T-cell (primary cell): ENCODE data around the gene LSM5. TPM values are rescaled to one million over a fixed set of nuclear protein-coding genes. Genes with fewer than 3 reads are reported as not detected.
"Not testable (repeated sequence)": the region's sequence is repeated elsewhere in the genome, so short reads cannot be mapped to it uniquely, and the experiment has no call there.

Experiments used
- ATAC-seq, 4 experiments: fragments of 200-7000 bp in 3 of 4; fragments of 150-1000 bp in 1 of 4; cut with Tn5 transposase; replicated peaks in 1 of 4; 1 replicate in 3 of 4; 2 replicates in 1 of 4; pipeline ENCODE4 v1.10.0; 2021; ENCODE audit warnings: moderate library complexity in 3 of 4, mild to moderate bottlenecking in 2 of 4, moderate number of reproducible peaks in 1 of 4
- CTCF ChIA-PET, 2 donors: fragments of 300-600 bp; sonication (Branson Sonifier 250); formaldehyde crosslinking; loops; one replicate each; lab custom pipeline; 2022; ENCODE audit warnings: antibody characterized with exemption in 2 of 2; lab: Charles Lee
- POLR2A ChIA-PET, 2 donors: fragments of 300-600 bp; sonication (Branson Sonifier 250); formaldehyde crosslinking; loops; one replicate each; lab custom pipeline; 2022; ENCODE audit warnings: antibody characterized with exemption in 2 of 2; lab: Charles Lee
- DNase-seq, 35 experiments: peaks; one replicate each; pipeline versions ENCODE4 v3.0.0 to v3.0.0-alpha.2; 2013 to 2023
- H3K27ac ChIP-seq: one replicate; pipeline ENCODE4 v1.5.1; 2013; ENCODE audit warnings: low read length
- H3K27me3 ChIP-seq, 2 experiments: replicated peaks in 1 of 2; 1 replicate in 1 of 2; 2 replicates in 1 of 2; pipeline versions ENCODE4 v1.6.1 to v1.7.0; 2013; ENCODE audit warnings: low read length in 1 of 2, mixed read lengths in 1 of 2; ENCODE audit not compliant: control insufficient read depth in 2 of 2, insufficient read depth in 2 of 2; ENCODE audit errors: extremely low read depth in 1 of 2
- H3K36me3 ChIP-seq, 2 donors: 1 replicate in 1 of 2; 2 replicates in 1 of 2; pipeline versions ENCODE4 v1.6.1 to v1.7.0; 2013; ENCODE audit warnings: low read length in 1 of 2; ENCODE audit not compliant: control insufficient read depth in 2 of 2, insufficient read depth in 1 of 2; ENCODE audit errors: extremely low read depth in 1 of 2
- H3K4me1 ChIP-seq, 2 experiments: 1 replicate in 1 of 2; 2 replicates in 1 of 2; pipeline versions ENCODE4 v1.6.1 to v1.7.0; 2013; ENCODE audit warnings: low read length in 2 of 2, mixed read lengths in 1 of 2; ENCODE audit not compliant: insufficient read depth in 2 of 2, control insufficient read depth in 1 of 2; ENCODE audit errors: extremely low read depth in 1 of 2
- H3K4me3 ChIP-seq, 2 donors: 1 replicate in 1 of 2; 2 replicates in 1 of 2; pipeline versions ENCODE4 v1.5.1 to v1.7.0; 2013; ENCODE audit warnings: mild to moderate bottlenecking in 2 of 2, low read length in 1 of 2, moderate library complexity in 1 of 2; ENCODE audit not compliant: control insufficient read depth in 1 of 2; ENCODE audit errors: extremely low read depth in 1 of 2
- H3K9me3 ChIP-seq: 2 replicates; pipeline ENCODE4 v1.7.0; 2013
- H3K27ac Mint-ChIP-seq, 2 donors: one replicate each; pipeline ENCODE4 v1.8.0; 2020 to 2021; ENCODE audit warnings: mild to moderate bottlenecking in 2 of 2, mixed read lengths in 2 of 2
- H3K27me3 Mint-ChIP-seq, 2 donors: one replicate each; pipeline ENCODE4 v1.8.0; 2021 to 2022; ENCODE audit warnings: mixed read lengths in 2 of 2
- H3K36me3 Mint-ChIP-seq: one replicate; pipeline ENCODE4 v1.8.0; 2021; ENCODE audit warnings: mixed read lengths
- H3K4me1 Mint-ChIP-seq, 3 donors: one replicate each; pipeline ENCODE4 v1.8.0; 2020 to 2022; ENCODE audit warnings: mixed read lengths in 3 of 3, mild to moderate bottlenecking in 1 of 3
- H3K4me3 Mint-ChIP-seq, 3 donors: one replicate each; pipeline ENCODE4 v1.8.0; 2020 to 2022; ENCODE audit warnings: mild to moderate bottlenecking in 3 of 3, mixed read lengths in 3 of 3, moderate library complexity in 3 of 3
- H3K9me3 Mint-ChIP-seq, 3 donors: one replicate each; pipeline ENCODE4 v1.8.0; 2020 to 2022; ENCODE audit warnings: mixed read lengths in 3 of 3
- WGBS: methylation state at CpG from one replicate; pipeline ENCODE4 v1.1.5; 2013; ENCODE audit warnings: missing lambda C conversion rate; ENCODE audit not compliant: insufficient coverage; 5-methylcytosine and 5-hydroxymethylcytosine counted together
- total RNA-seq, 35 experiments: library from RNA in 6 of 35; stranded (reverse) in 6 of 35; fragments of 120-200 nt in 1 of 35; gene quantifications; one replicate each; pipeline versions ENCODE4 v1.2.1 to v1.2.4 and lab custom pipeline; 2013 to 2026

The LSM5 gene
- total RNA-seq, 5 donors from 2014 or later (not counting 1 experiment from before 2014, with no cell fraction given): 26.7 to 31.6 (median 29.3) TPM

GRCh38 chr7:32476816-32477648, 13.1 kb downstream of the LSM5 start:
- Mint-ChIP-seq H3K4me3 (no peak overlapping the region), H3K36me3 (no peaks in the 10 kb centered on the region), H3K27ac (no peak overlapping the region), H3K27me3 (peaks cover 4 to 6% of the 10 kb centered on the region in 2 donors), H3K9me3 (no peaks in the 10 kb centered on the region), H3K4me1 (peaks cover 0 to 7% (median 0%) of the 10 kb centered on the region in 3 donors)
- Histone ChIP-seq H3K27me3 (no peaks in the 10 kb centered on the region), H3K4me3 (no peak overlapping the region), H3K36me3 (no peaks in the 10 kb centered on the region), H3K27ac (no peak overlapping the region), H3K4me1 (no peaks in the 10 kb centered on the region), H3K9me3 (no peaks in the 10 kb centered on the region)
- ATAC-seq (no peak), DNase-seq (no peak)
- WGBS: no CpG with 5 or more reads among the region's 3 CpGs
- ChIA-PET CTCF (no interaction called here), POLR2A (no interaction called here)

GRCh38 chr7:32474008-32474407, 16.2 kb downstream of the LSM5 start:
- Histone ChIP-seq H3K4me1 (no peaks in the 10 kb centered on the region), H3K27me3 (peaks cover 0 to 3% of the 10 kb centered on the region in 2 experiments), H3K36me3 (no peaks in the 10 kb centered on the region), H3K9me3 (no peaks in the 10 kb centered on the region), H3K4me3 (no peak overlapping the region), H3K27ac (no peak overlapping the region)
- POLR2A ChIA-PET: interaction anchor here in 1 of 2 donors (0.5 kb wide), 1 partner anchor 1030 kb away, joined by 4 read pairs; no protein-coding TSS in a partner anchor
- DNase-seq (no peak), ATAC-seq (no peak)
- Mint-ChIP-seq H3K4me1 (no peaks in the 10 kb centered on the region), H3K27ac (no peak overlapping the region), H3K4me3 (no peak overlapping the region), H3K9me3 (no peaks in the 10 kb centered on the region), H3K36me3 (no peaks in the 10 kb centered on the region), H3K27me3 (peaks cover 4 to 11% of the 10 kb centered on the region in 2 donors)
- CTCF ChIA-PET: no interaction called here
- no CpG with 5 or more reads among the region's 1 CpG for WGBS

GRCh38 chr7:32472015-32472414, 18.2 kb downstream of the LSM5 start:
- no peak overlapping the region for H3K27ac ChIP-seq
- no peaks in the 10 kb centered on the region for H3K36me3 ChIP-seq
- ChIA-PET CTCF (no interaction called here), POLR2A (no interaction called here)
- H3K4me3 ChIP-seq: no peak overlapping the region
- DNase-seq (no peak), ATAC-seq (no peak)
- Mint-ChIP-seq H3K4me3 (no peak overlapping the region), H3K9me3 (no peaks in the 10 kb centered on the region), H3K4me1 (no peaks in the 10 kb centered on the region), H3K36me3 (no peaks in the 10 kb centered on the region), H3K27ac (no peak overlapping the region), H3K27me3 (peaks cover 4 to 11% of the 10 kb centered on the region in 2 donors)
- H3K4me1 ChIP-seq: no peaks in the 10 kb centered on the region
- 92% methylated on average over 9 of the region's 9 CpGs for WGBS
- no peaks in the 10 kb centered on the region for H3K9me3 ChIP-seq
- H3K27me3 ChIP-seq: peaks cover 0 to 3% of the 10 kb centered on the region in 2 experiments

GRCh38 chr7:32470871-32471270, 19.3 kb downstream of the LSM5 start:
- POLR2A ChIA-PET: interaction anchor here in 1 of 2 donors (0.6 kb wide), 1 partner anchor 21 kb away, joined by 3 read pairs; no protein-coding TSS in a partner anchor
- no peaks in the 10 kb centered on the region for H3K4me1 ChIP-seq
- no peak overlapping the region for H3K27ac ChIP-seq
- Mint-ChIP-seq H3K4me3 (no peak overlapping the region), H3K4me1 (no peaks in the 10 kb centered on the region), H3K36me3 (no peaks in the 10 kb centered on the region), H3K9me3 (no peaks in the 10 kb centered on the region), H3K27me3 (peaks cover 4 to 11% of the 10 kb centered on the region in 2 donors), H3K27ac (no peak overlapping the region)
- DNase-seq: no peak
- H3K27me3 ChIP-seq: peaks cover 0 to 3% of the 10 kb centered on the region in 2 experiments
- ATAC-seq: no peak
- no peak overlapping the region for H3K4me3 ChIP-seq
- WGBS: 84% methylated on average over 5 of the region's 5 CpGs
- CTCF ChIA-PET: no interaction called here
- H3K9me3 ChIP-seq: no peaks in the 10 kb centered on the region
- H3K36me3 ChIP-seq: no peaks in the 10 kb centered on the region

- no CpG with 5 or more reads among the region's 2 CpGs for WGBS
Observed at GRCh38 chr7:32470004-32470403, 20.2 kb downstream of the LSM5 start.

DNA sequence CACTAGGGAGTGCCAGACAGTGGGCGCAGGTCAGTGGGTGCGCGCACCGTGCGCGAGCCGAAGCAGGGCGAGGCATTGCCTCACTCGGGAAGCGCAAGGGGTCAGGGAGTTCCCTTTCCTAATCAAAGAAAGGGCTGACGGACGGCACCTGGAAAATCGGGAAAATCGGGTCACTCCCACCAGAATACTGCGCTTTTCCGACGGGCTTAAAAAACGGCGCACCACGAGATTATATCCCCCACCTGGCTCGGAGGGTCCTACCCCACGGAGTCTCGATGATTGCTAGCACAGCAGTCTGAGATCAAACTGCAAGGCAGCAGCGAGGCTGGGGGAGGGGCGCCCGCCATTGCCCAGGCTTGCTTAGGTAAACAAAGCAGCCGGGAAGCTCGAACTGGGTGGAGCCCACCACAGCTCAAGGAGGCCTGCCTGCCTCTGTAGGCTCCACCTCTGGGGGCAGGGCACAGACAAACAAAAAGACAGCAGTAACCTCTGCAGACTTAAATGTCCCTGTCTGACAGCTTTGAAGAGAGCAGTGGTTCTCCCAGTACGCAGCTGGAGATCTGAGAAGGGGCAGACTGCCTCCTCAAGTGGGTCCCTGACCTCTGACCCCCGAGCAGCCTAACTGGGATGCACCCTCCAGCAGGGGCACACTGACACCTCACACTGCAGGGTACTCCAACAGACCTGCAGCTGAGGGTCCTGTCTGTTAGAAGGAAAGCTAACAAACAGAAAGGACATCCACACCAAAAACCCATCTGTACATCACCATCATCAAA, 25.4 kb downstream of the LSM5 start:
- H3K27ac ChIP-seq, H3K9me3 Mint-ChIP-seq, POLR2A ChIA-PET, H3K4me1 Mint-ChIP-seq, H3K4me3 Mint-ChIP-seq, H3K36me3 Mint-ChIP-seq, ATAC-seq, H3K4me1 ChIP-seq, H3K27me3 Mint-ChIP-seq, DNase-seq, H3K9me3 ChIP-seq, H3K4me3 ChIP-seq, CTCF ChIA-PET, H3K36me3 ChIP-seq, H3K27ac Mint-ChIP-seq, H3K27me3 ChIP-seq: not testable (repeated sequence)
- WGBS: no CpG with 5 or more reads among the region's 30 CpGs

More at GRCh38 chr7:32470004-32470403, 20.2 kb downstream of the LSM5 start:
- H3K27ac ChIP-seq, H3K4me3 Mint-ChIP-seq, ATAC-seq, CTCF ChIA-PET, H3K9me3 Mint-ChIP-seq, H3K4me3 ChIP-seq, POLR2A ChIA-PET, H3K27ac Mint-ChIP-seq, DNase-seq, H3K4me1 ChIP-seq, H3K36me3 Mint-ChIP-seq, H3K9me3 ChIP-seq, H3K36me3 ChIP-seq, H3K27me3 ChIP-seq, H3K4me1 Mint-ChIP-seq: not testable (repeated sequence)
- peaks cover 0 to 11% of the 10 kb centered on the region in 2 donors for H3K27me3 Mint-ChIP-seq
